ENCODE results near the gene NPAS2. TPM values are rescaled to one million over a fixed set of nuclear protein-coding genes. Genes with fewer than 3 reads are reported as not detected.

Gene NPAS2
- total RNA-seq, 6 donors from 2014 or later: 13.8 to 52.5 (median 23.0) TPM

DNA sequence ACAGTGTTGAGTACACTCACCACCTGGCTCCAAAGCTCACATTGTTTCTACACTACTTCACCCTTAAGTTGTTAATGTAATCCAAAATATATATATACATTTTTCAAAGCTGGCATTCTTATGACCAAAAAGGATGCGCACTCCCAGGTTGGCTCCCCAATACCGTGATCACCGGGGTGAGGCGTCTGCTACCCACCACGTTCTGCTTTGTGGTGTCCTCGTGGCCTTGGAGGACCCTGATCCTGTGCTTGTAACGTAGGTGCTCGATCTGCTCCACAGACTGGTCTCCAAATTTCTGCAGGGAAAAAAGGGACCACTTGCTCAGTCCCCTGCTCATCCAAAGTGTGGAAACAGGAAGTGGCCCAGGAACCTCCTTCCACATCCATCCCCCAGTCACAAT, 207.9 kb downstream of the NPAS2 start:
- DNase-seq (no peak), ATAC-seq (ENCODE audit: low FRiP score in 2 of 2) (no peak)
- Histone ChIP-seq H3K27me3 (no peaks in the 10 kb centered on the region), H3K27ac (no peak overlapping the region), H3K36me3 (peaks cover 12 to 72% (median 21%) of the 10 kb centered on the region in 4 donors), H3K4me1 (peaks cover 0 to 6% (median 3%) of the 10 kb centered on the region in 4 donors), H3K4me3 (no peak overlapping the region), H3K9me3 (no peaks in the 10 kb centered on the region)
- 92 to 94% methylated on average over 8 of the region's 8 CpGs for WGBS, 2 donors
- TF ChIP-seq, protein P1, sequence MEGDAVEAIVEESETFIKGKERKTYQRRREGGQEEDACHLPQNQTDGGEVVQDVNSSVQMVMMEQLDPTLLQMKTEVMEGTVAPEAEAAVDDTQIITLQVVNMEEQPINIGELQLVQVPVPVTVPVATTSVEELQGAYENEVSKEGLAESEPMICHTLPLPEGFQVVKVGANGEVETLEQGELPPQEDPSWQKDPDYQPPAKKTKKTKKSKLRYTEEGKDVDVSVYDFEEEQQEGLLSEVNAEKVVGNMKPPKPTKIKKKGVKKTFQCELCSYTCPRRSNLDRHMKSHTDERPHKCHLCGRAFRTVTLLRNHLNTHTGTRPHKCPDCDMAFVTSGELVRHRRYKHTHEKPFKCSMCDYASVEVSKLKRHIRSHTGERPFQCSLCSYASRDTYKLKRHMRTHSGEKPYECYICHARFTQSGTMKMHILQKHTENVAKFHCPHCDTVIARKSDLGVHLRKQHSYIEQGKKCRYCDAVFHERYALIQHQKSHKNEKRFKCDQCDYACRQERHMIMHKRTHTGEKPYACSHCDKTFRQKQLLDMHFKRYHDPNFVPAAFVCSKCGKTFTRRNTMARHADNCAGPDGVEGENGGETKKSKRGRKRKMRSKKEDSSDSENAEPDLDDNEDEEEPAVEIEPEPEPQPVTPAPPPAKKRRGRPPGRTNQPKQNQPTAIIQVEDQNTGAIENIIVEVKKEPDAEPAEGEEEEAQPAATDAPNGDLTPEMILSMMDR (IDR thresholded peaks at IDR 0.05): no peak
- no peak for TF ChIP-seq POLR2A (IDR thresholded peaks at IDR 0.05)
- TF ChIP-seq EP300 (IDR thresholded peaks at IDR 0.05): no peak
- TF ChIP-seq POLR2AphosphoS5 (IDR thresholded peaks at IDR 0.05): no peak

GRCh38 chr2:101030866-101031554, 211.1 kb downstream of the NPAS2 start:
- H3K4me3 ChIP-seq: no peak overlapping the region
- peaks cover 11 to 80% (median 39%) of the 10 kb centered on the region in 4 donors for H3K36me3 ChIP-seq
- peaks cover 0 to 6% (median 3%) of the 10 kb centered on the region in 4 donors for H3K4me1 ChIP-seq
- H3K27me3 ChIP-seq: no peaks in the 10 kb centered on the region
- WGBS, 2 donors: 80 to 87% methylated on average over 10 of the region's 10 CpGs
- H3K9me3 ChIP-seq: no peaks in the 10 kb centered on the region
- no peak for DNase-seq
- ATAC-seq (ENCODE audit: low FRiP score in 2 of 2): peak in 1 of 2 donors; percentile 23
- no peak for TF ChIP-seq POLR2AphosphoS5 (IDR thresholded peaks at IDR 0.05)
- TF ChIP-seq POLR2A (IDR thresholded peaks at IDR 0.05): no peak
- no peak for TF ChIP-seq EP300 (IDR thresholded peaks at IDR 0.05)
- TF ChIP-seq, protein P1 (IDR thresholded peaks at IDR 0.05): no peak
- H3K27ac ChIP-seq: peak overlapping the region in 2 of 4 donors; percentile 24 to 46

- Histone ChIP-seq H3K9me3 (no peaks in the 10 kb centered on the region), H3K36me3 (peaks cover 8 to 78% (median 37%) of the 10 kb centered on the region in 4 donors), H3K27me3 (no peaks in the 10 kb centered on the region), H3K4me3 (no peak overlapping the region), H3K27ac (peak overlapping the region in 2 of 4 donors; percentile 24 to 52), H3K4me1 (peaks cover 0 to 6% (median 3%) of the 10 kb centered on the region in 4 donors)
- DNase-seq (no peak), ATAC-seq (ENCODE audit: low FRiP score in 2 of 2) (no peak)
- WGBS, 2 donors: 69 to 76% methylated on average over 15 of the region's 15 CpGs
- TF ChIP-seq POLR2A (IDR thresholded peaks at IDR 0.05): no peak
- TF ChIP-seq POLR2AphosphoS5 (IDR thresholded peaks at IDR 0.05): peak in 1 of 2 donors; percentile 36
These were observed 212.3 kb downstream of the NPAS2 start for GRCh38 chr2:101032084-101032776.

- WGBS, 2 donors: 85% methylated on average over 2 of the region's 2 CpGs
- H3K27me3 ChIP-seq: no peaks in the 10 kb centered on the region
- peaks cover 0 to 4% (median 2%) of the 10 kb centered on the region in 4 donors for H3K4me1 ChIP-seq
- DNase-seq (no peak), ATAC-seq (ENCODE audit: low FRiP score in 2 of 2) (no peak)
- TF ChIP-seq, protein P1 (IDR thresholded peaks at IDR 0.05): peak in 5 of 6 experiments; percentile 33 to 49 (median 46)
- no peak for TF ChIP-seq EP300 (IDR thresholded peaks at IDR 0.05)
- no peak for TF ChIP-seq POLR2AphosphoS5 (IDR thresholded peaks at IDR 0.05)
- no peaks in the 10 kb centered on the region for H3K9me3 ChIP-seq
- no peak overlapping the region for H3K27ac ChIP-seq
- H3K36me3 ChIP-seq: peaks cover 9 to 85% (median 46%) of the 10 kb centered on the region in 4 donors
- no peak overlapping the region for H3K4me3 ChIP-seq
These were observed 216.6 kb downstream of the NPAS2 start for GRCh38 chr2:101036562-101036961.

DNA sequence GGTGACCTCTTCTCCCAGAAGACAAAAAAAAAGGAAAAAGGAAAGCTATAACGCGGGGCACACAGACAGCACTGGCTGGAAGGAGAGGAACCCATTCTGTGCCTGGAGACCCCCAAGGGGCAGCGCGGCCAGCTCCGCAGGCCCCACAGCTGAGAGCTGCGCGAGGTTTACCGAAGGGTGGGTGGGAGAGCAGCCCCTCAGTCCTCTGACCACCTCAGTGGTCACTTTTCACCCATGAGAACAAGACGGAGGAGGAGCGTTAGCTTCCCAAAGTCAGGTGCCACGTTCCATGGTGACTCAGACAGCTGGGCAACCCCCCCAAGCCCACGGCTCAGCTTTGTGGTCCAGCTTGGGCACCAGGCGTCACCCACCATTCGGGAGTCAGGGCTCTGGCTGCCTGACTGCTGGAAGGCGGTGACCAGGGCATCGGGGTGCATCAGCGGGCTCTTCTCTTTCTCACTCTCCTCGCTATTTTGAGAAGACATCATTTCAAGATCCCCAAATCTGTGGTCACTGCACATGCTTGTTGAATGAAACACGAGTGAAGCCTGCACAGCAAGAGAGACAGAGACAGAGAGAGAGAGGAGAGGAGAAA, 217.3 kb downstream of the NPAS2 start:
- TF ChIP-seq, protein P1 (IDR thresholded peaks at IDR 0.05): no peak
- no peak for TF ChIP-seq POLR2A (IDR thresholded peaks at IDR 0.05)
- no peak for TF ChIP-seq POLR2AphosphoS5 (IDR thresholded peaks at IDR 0.05)
- no peak for TF ChIP-seq EP300 (IDR thresholded peaks at IDR 0.05)
- Histone ChIP-seq H3K4me1 (peaks cover 0 to 4% (median 0%) of the 10 kb centered on the region in 4 donors), H3K27me3 (no peaks in the 10 kb centered on the region), H3K4me3 (no peak overlapping the region), H3K27ac (no peak overlapping the region), H3K36me3 (peaks cover 9 to 79% (median 46%) of the 10 kb centered on the region in 4 donors), H3K9me3 (no peaks in the 10 kb centered on the region)
- ATAC-seq (ENCODE audit: low FRiP score in 2 of 2) (no peak), DNase-seq (peak in 1 of 2 donors; percentile 56)
- WGBS, 2 donors: 88 to 94% methylated on average over 16 to 19 of the region's 19 CpGs

Measured in upper lobe of left lung (tissue), 6 donors.